GM23248 (cell line): ENCODE measurements around the gene NCAN. TPM values are rescaled to one million over a fixed set of nuclear protein-coding genes. Genes with fewer than 3 reads are reported as not detected.
"Not testable (repeated sequence)": the region's sequence is repeated elsewhere in the genome, so short reads cannot be mapped to it uniquely, and the experiment has no call there.

ENCODE experiments used
- DNase-seq: peaks from one replicate; pipeline ENCODE4 v3.0.0-alpha.2; 2015
- H2AFZ ChIP-seq: fragments of 200-600 bp; sonication (generic); 2 replicates; pipeline ENCODE4 v1.6.1; 2016; ENCODE audit warnings: antibody characterized with exemption
- H3F3A ChIP-seq: fragments of 200-600 bp; sonication (generic); 2 replicates; pipeline ENCODE4 v1.6.1; 2016; ENCODE audit warnings: mild to moderate bottlenecking, antibody characterized with exemption, mixed run types; ENCODE audit not compliant: insufficient read depth
- H3K27ac ChIP-seq: fragments of 200-600 bp; sonication (generic); 2 replicates; pipeline ENCODE4 v1.5.1; 2016; ENCODE audit warnings: mild to moderate bottlenecking
- H3K27me3 ChIP-seq: fragments of 200-600 bp; sonication (generic); replicated peaks from 2 replicates; pipeline ENCODE4 v1.6.1; 2016; ENCODE audit warnings: mild to moderate bottlenecking; ENCODE audit not compliant: insufficient read depth
- H3K36me3 ChIP-seq: fragments of 200-600 bp; sonication (generic); 2 replicates; pipeline ENCODE4 v1.6.1; 2016; ENCODE audit warnings: low read depth, mild to moderate bottlenecking
- H3K4me1 ChIP-seq: fragments of 200-600 bp; sonication (generic); 2 replicates; pipeline ENCODE4 v1.6.1; 2016; ENCODE audit warnings: mild to moderate bottlenecking; ENCODE audit not compliant: insufficient read depth
- H3K4me2 ChIP-seq: fragments of 200-600 bp; sonication (generic); one replicate; pipeline ENCODE4 v1.6.1; 2016; ENCODE audit warnings: mild to moderate bottlenecking; ENCODE audit not compliant: unreplicated experiment
- H3K4me3 ChIP-seq: fragments of 200-600 bp; sonication (generic); 2 replicates; pipeline ENCODE4 v1.5.1; 2016; ENCODE audit warnings: mild to moderate bottlenecking
- H3K79me2 ChIP-seq: fragments of 200-600 bp; sonication (generic); 2 replicates; pipeline ENCODE4 v1.6.1; 2016; ENCODE audit warnings: mild to moderate bottlenecking; ENCODE audit not compliant: insufficient read depth
- H3K9ac ChIP-seq: fragments of 200-600 bp; sonication (generic); 2 replicates; pipeline ENCODE4 v1.6.1; 2016; ENCODE audit warnings: mild to moderate bottlenecking
- H3K9me2 ChIP-seq: fragments of 200-600 bp; sonication (generic); 2 replicates; pipeline ENCODE4 v1.6.1; 2016; ENCODE audit warnings: mixed run types, mild to moderate bottlenecking, moderate library complexity; ENCODE audit not compliant: insufficient read depth
- H3K9me3 ChIP-seq: fragments of 200-600 bp; sonication (generic); one replicate; pipeline ENCODE4 v1.6.1; 2017; ENCODE audit warnings: low read depth
- H4K20me1 ChIP-seq: fragments of 200-600 bp; sonication (generic); 2 replicates; pipeline ENCODE4 v1.6.0; 2016; ENCODE audit not compliant: insufficient read depth
- EZH2 ChIP-seq: fragments of 200-600 bp; sonication (generic); IDR thresholded peaks from 2 replicates; pipeline ENCODE4 v1.6.1; 2018; ENCODE audit warnings: antibody characterized with exemption, mild to moderate bottlenecking; ENCODE audit not compliant: insufficient read depth, poor library complexity, severe bottlenecking
- EZH2phosphoT487 ChIP-seq: fragments of 200-600 bp; sonication (generic); IDR thresholded peaks from 2 replicates; pipeline ENCODE4 v1.6.1; 2018; ENCODE audit warnings: antibody characterized with exemption, moderate library complexity, mild to moderate bottlenecking, low read depth; ENCODE audit not compliant: insufficient read depth
- WGBS, 2 experiments: methylation state at CpG; one replicate each; pipeline ENCODE4 v1.1.6; 2015 to 2017; ENCODE audit warnings: low lambda C conversion rate in 2 of 2, low coverage in 1 of 2; ENCODE audit errors: missing lambda C conversion rate in 2 of 2; 5-methylcytosine and 5-hydroxymethylcytosine counted together
- in situ Hi-C: fragments of 300-500 bp; cut with MboI; formaldehyde crosslinking; loops from 2 replicates; pipeline ENCODE4 v1.15.0; 2020
- polyA plus RNA-seq: library from polyadenylated mRNA; unstranded; fragments of >200 nt; fragmentation: Nextera tagmentation; extraction: Ambion mirVana; gene quantifications from 2 replicates; pipeline ENCODE4 v1.2.1, GENCODE V29; 2016
- total RNA-seq: library from RNA; depleted of rRNA; stranded (reverse); fragments of >200 nt; shearing (Covaris generic); gene quantifications from 2 replicates; pipeline ENCODE4 v1.2.3, GENCODE V29; 2014

The NCAN gene
- total and polyA plus RNA-seq, 2 experiments from 2014 or later = not detected

DNA sequence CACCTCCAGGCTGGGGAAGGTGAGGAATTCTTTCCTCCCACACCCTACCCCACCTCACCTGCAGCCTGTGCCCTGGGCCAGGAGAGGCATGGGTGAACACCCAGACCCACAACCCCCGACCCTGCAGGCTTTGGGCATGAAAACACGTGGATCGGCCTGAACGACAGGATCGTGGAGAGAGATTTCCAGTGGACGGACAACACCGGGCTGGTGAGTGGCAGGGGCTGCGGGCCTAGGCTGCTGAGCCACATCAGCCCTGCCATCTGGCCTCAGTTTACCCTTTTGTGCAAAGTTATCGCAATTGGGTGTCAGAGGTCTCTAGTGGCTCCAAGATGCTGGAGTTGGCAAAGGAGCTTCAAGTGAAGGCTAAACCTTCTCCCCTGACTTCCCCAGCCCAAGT lies 28.7 kb downstream of the NCAN start:
- Histone ChIP-seq H3K4me2 (no peak overlapping the region), H3K4me3 (no peak overlapping the region), H3K79me2 (no peaks in the 10 kb centered on the region), H4K20me1 (no peaks in the 10 kb centered on the region), H3K4me1 (no peaks in the 10 kb centered on the region), H3K9me2 (no peaks in the 10 kb centered on the region), H2AFZ (no peak overlapping the region), H3K27me3 (no peaks in the 10 kb centered on the region), H3K9me3 (no peaks in the 10 kb centered on the region), H3K36me3 (no peaks in the 10 kb centered on the region), H3K9ac (no peak overlapping the region), H3F3A (no peaks in the 10 kb centered on the region), H3K27ac (no peak overlapping the region)
- TF ChIP-seq EZH2 (no peak), EZH2phosphoT487 (no peak)
- WGBS, 2 experiments = 48 to 52% methylated on average over 9 of the region's 9 CpGs
- in situ Hi-C loops = no loop called here
- no peak for DNase-seq

DNA sequence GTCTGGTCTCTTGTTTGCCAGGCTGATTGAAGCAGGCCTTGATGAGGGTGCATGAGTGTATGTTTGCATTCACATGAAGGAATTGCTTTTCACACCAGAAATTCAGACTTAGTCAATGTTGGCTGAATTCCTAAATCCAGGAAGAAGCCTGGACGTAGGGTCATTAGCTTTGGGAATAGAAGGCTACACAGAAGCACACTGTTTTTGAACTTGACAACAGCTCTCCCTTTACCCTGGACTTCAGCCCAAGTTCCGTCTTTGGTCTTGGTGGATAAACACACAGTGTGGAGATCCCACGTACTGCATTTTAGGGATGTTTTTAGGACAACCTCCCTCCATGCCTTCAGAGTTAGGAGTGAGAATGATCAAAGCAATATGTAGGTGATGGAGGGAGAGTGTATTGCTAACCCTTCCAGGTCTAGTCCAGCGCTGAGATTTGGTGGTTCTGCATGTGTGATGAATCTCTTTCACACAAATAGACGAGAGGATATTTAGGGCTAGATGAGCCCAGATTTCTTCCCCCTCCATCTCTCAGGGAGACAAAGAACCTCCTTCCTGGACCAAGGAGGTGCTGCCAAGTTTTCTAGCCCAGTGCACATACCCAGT lies 38.5 kb downstream of the NCAN start:
- no peak overlapping the region for H3K27ac ChIP-seq
- no peak for DNase-seq
- in situ Hi-C loops = no loop called here
- H3K4me1 ChIP-seq = no peaks in the 10 kb centered on the region
- no peaks in the 10 kb centered on the region for H3F3A ChIP-seq
- TF ChIP-seq EZH2phosphoT487 = no peak
- TF ChIP-seq EZH2 = no peak
- no peak overlapping the region for H3K9ac ChIP-seq
- no peak overlapping the region for H3K4me2 ChIP-seq
- peaks cover 31% of the 10 kb centered on the region for H3K27me3 ChIP-seq
- H3K9me2 ChIP-seq = no peaks in the 10 kb centered on the region
- no peaks in the 10 kb centered on the region for H3K9me3 ChIP-seq
- H2AFZ ChIP-seq = no peak overlapping the region
- H3K36me3 ChIP-seq = no peaks in the 10 kb centered on the region
- H3K4me3 ChIP-seq = no peak overlapping the region
- WGBS, 2 experiments = 36 to 37% methylated on average over 5 of the region's 5 CpGs
- H4K20me1 ChIP-seq = no peaks in the 10 kb centered on the region
- no peaks in the 10 kb centered on the region for H3K79me2 ChIP-seq

DNA sequence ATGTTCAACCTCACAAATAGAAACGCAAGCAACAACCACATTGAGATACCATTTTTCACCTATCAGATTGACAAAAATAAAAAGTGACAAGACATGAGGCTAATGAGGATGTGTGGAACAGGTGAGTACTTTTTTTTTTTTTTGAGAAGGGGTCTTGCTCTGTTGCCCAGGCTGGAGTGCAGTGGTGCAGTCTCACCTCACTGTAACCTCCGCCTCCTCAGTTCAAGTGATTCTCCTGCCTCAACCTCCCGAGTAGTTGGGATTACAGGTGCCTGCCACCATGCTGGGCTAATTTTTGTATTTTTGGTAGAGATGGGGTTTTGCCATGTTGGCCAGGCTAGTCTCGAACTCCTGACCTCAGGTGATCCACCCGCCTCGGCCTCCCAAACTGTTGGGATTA lies 41.7 kb downstream of the NCAN start:
- in situ Hi-C loops, H2AFZ ChIP-seq, H3K36me3 ChIP-seq, H3K79me2 ChIP-seq, H3K9me2 ChIP-seq, H3K27ac ChIP-seq, H3K4me2 ChIP-seq, H4K20me1 ChIP-seq, H3K9ac ChIP-seq, H3K9me3 ChIP-seq, DNase-seq, H3K4me3 ChIP-seq, H3K4me1 ChIP-seq, H3F3A ChIP-seq: not testable (repeated sequence)
- H3K27me3 ChIP-seq = peaks cover 41% of the 10 kb centered on the region
- 49 to 54% methylated on average over 6 of the region's 6 CpGs for WGBS, 2 experiments

DNA sequence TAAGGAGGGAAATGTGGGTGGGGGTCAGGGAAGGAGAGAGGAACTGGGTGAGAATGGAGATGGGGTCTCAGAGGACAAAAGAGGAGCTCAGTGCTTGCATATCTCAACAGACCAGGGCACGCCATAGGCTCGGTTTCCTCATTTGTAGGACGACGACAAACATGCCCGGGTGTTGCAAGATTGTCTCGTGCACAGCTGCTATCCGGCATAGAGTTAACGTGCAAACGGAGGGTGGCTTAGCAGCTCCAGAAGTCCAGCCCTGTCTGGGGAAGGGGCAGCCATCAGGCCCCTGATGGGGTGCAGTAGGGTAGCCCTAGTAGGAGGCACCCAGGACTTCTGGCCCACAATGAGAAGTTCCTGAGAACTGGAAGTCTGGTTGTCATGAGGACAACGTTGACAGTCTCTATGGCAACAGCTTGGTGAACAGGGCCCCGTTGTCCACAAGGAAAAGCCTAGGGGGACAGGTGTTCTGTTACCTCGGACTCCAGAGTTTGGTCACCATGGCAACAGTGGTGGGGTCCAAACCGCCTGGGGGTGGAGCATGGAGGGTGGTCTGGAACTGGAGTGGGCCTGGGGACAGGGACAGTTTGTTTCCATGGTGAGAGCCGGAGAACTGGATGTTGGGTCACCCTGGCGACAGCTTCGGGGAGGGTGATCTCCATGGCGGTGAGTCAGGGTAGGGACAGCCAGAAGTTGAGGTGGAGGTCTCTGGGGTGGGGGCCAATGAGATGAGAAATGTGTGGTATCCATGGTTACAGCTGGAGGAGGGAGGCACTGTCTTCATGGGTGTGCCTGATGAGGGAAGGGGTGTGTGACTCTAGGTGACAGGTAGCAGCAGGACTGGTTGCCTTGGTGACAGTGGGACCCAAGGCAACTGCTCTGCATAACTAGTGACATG lies 44.6 kb downstream of the NCAN start:
- Histone ChIP-seq H3F3A (no peaks in the 10 kb centered on the region), H3K9me3 (no peaks in the 10 kb centered on the region), H2AFZ (no peak overlapping the region), H3K4me3 (no peak overlapping the region), H4K20me1 (no peaks in the 10 kb centered on the region), H3K79me2 (no peaks in the 10 kb centered on the region), H3K27ac (no peak overlapping the region), H3K27me3 (peaks cover 34% of the 10 kb centered on the region), H3K9ac (no peak overlapping the region), H3K9me2 (no peaks in the 10 kb centered on the region), H3K4me1 (no peaks in the 10 kb centered on the region), H3K4me2 (no peak overlapping the region), H3K36me3 (no peaks in the 10 kb centered on the region)
- TF ChIP-seq EZH2 (no peak), EZH2phosphoT487 (no peak)
- in situ Hi-C loops = no loop called here
- no peak for DNase-seq
- 24 to 25% methylated on average over 17 of the region's 17 CpGs for WGBS, 2 experiments
